Measurements from ENCODE around the gene CD302. TPM values are rescaled to one million over a fixed set of nuclear protein-coding genes. Genes with fewer than 3 reads are reported as not detected.

Gene CD302
- total RNA-seq, 2 donors from 2014 or later = 27.3 to 28.7 TPM

GRCh38 chr2:159720676-159721075 is 77.3 kb downstream of the CD302 start:
- TF ChIP-seq CTCF (IDR thresholded peaks at IDR 0.05) = no peak
- Histone ChIP-seq H3K4me1 (peaks cover 0 to 85% of the 10 kb centered on the region in 2 donors), H3K4me3 (no peak overlapping the region), H3K36me3 (peaks cover 21% of the 10 kb centered on the region), H3K27ac (no peak overlapping the region), H3K27me3 (no peaks in the 10 kb centered on the region), H3K9me3 (no peaks in the 10 kb centered on the region)
- no peak for DNase-seq (ENCODE audit: low spot score)

Other genes starting within 250 kb of the CD302 start
- gene BAZ2B, start 181.7 kb downstream of the CD302 start, total RNA-seq = 10 to 100 TPM; 40.2 to 47.1 TPM
- 10 to 100 TPM; 70.6 to 79.5 TPM for gene MARCHF7, start 85.7 kb downstream of the CD302 start, total RNA-seq
- 1 to 10 TPM in 1 of 2 donors, under 1 TPM in 1; 0.70 to 1.2 TPM for gene LY75, start 106.5 kb upstream of the CD302 start, total RNA-seq